K562 (cell line): ENCODE results near the gene DAPK2. TPM values are rescaled to one million over a fixed set of nuclear protein-coding genes. Genes with fewer than 3 reads are reported as not detected.

Experiments used
- ATAC-seq: fragments of 200-7000 bp; cut with Tn5 transposase; 3 replicates; pipeline ENCODE4 v1.9.1; 2020; ENCODE audit warnings: moderate library complexity
- BruUV-seq: library from RNA; stranded (reverse); fragments of 400-500 nt; replicated peaks from 2 replicates; lab custom pipeline; 2021; lab: Mats Ljungman, UMichigan
- CTCF ChIA-PET: fragments of 300-600 bp; formaldehyde crosslinking; extraction: SDS; loops from one replicate; lab custom pipeline; 2021; ENCODE audit warnings: low intra/inter-chr PET ratio; lab: Yijun Ruan, JAX
- POLR2A ChIA-PET: fragments of 300-600, 350-650 bp; sonication (Branson Sonifier 250); formaldehyde crosslinking; extraction: SDS; loops from one replicate; lab custom pipeline; 2021; ENCODE audit warnings: antibody characterized with exemption, inconsistent platforms; lab: Yijun Ruan, JAX
- DNase-seq, 4 experiments: peaks; one replicate each; pipeline versions ENCODE4 v3.0.0 to v3.0.0-alpha.2; 2011 to 2018; ENCODE audit warnings: low spot score in 3 of 4, mixed read lengths in 3 of 4; ENCODE audit errors: extremely low read depth in 1 of 4
- FAIRE-seq: peaks from 2 replicates; lab custom pipeline; 2011; peaks lifted over from hg19 to GRCh38; lab: Jason Lieb, UNC
- H2AFZ ChIP-seq: 2 replicates; pipeline ENCODE4 v1.6.0; 2011; ENCODE audit warnings: low read depth, low read length, control low read depth, inconsistent platforms
- H3K27ac ChIP-seq: fragments of 200-600 bp; 3 replicates; pipeline ENCODE4 v1.8.0; 2011; ENCODE audit warnings: low read depth, mild to moderate bottlenecking, control low read depth, inconsistent platforms, low read length, moderate library complexity, mixed read lengths; ENCODE audit errors: extremely low read depth
- H3K27me3 ChIP-seq, 2 experiments: fragments of 300-600 bp in 1 of 2; 2 replicates in 1 of 2; 3 replicates in 1 of 2; pipeline versions ENCODE4 v1.6.0 to v1.8.0; 2011; ENCODE audit warnings: inconsistent platforms in 2 of 2, low read length in 2 of 2, mild to moderate bottlenecking in 1 of 2, mixed read lengths in 1 of 2, moderate library complexity in 1 of 2; ENCODE audit not compliant: control insufficient read depth in 2 of 2, insufficient read depth in 2 of 2
- H3K36me3 ChIP-seq: fragments of 300-600 bp; 3 replicates; pipeline ENCODE4 v1.8.0; 2011; ENCODE audit warnings: mild to moderate bottlenecking, low read length, inconsistent platforms; ENCODE audit not compliant: control insufficient read depth, insufficient read depth
- H3K4me1 ChIP-seq, 2 experiments: fragments of 200-600 bp in 1 of 2; replicated peaks in 1 of 2; 2 replicates in 1 of 2; 3 replicates in 1 of 2; pipeline versions ENCODE4 v1.5.1 to v1.8.0; 2011; ENCODE audit warnings: inconsistent platforms in 2 of 2, low read length in 2 of 2, mild to moderate bottlenecking in 1 of 2, mixed read lengths in 1 of 2, moderate library complexity in 1 of 2; ENCODE audit not compliant: control insufficient read depth in 2 of 2, insufficient read depth in 2 of 2
- H3K4me2 ChIP-seq: 2 replicates; pipeline ENCODE4 v1.6.1; 2011; ENCODE audit warnings: low read length, control low read depth, inconsistent platforms, mixed read lengths; ENCODE audit not compliant: insufficient read depth
- H3K4me3 ChIP-seq: fragments of 200-600 bp; sonication (generic), shearing (Covaris generic); 2 replicates; pipeline ENCODE4 v1.5.1; 2016; ENCODE audit warnings: control low read depth, inconsistent platforms
- H3K79me2 ChIP-seq: fragments of 200-600 bp; 3 replicates; pipeline ENCODE4 v1.8.0; 2011; ENCODE audit warnings: low read length, inconsistent platforms; ENCODE audit not compliant: control insufficient read depth, insufficient read depth
- H3K9ac ChIP-seq, 2 experiments: 2 replicates each; pipeline versions ENCODE4 v1.6.0 to v1.6.1; 2011; ENCODE audit warnings: low read depth in 2 of 2, low read length in 2 of 2, control low read depth in 1 of 2, inconsistent platforms in 1 of 2, mild to moderate bottlenecking in 1 of 2, mixed read lengths in 1 of 2; ENCODE audit not compliant: insufficient read depth in 1 of 2
- H3K9me1 ChIP-seq: one replicate; pipeline ENCODE4 v1.6.0; 2011; ENCODE audit warnings: inconsistent platforms, mild to moderate bottlenecking, low read length, moderate library complexity; ENCODE audit not compliant: control insufficient read depth, insufficient read depth
- H3K9me3 ChIP-seq: replicated peaks from 2 replicates; pipeline ENCODE4 v1.5.1; 2011; ENCODE audit warnings: low read depth, low read length, inconsistent platforms; ENCODE audit not compliant: control insufficient read depth, insufficient read depth
- H4K20me1 ChIP-seq: replicated peaks from 2 replicates; pipeline ENCODE4 v1.6.1; 2011; ENCODE audit warnings: low read length, inconsistent platforms, mixed read lengths; ENCODE audit not compliant: control insufficient read depth, insufficient read depth
- CREM ChIP-seq: IDR thresholded peaks from 2 replicates; pipeline ENCODE4 v1.6.1; 2014; ENCODE audit warnings: antibody characterized with exemption, low read depth
- HDAC1 ChIP-seq, 2 experiments: fragments of 450-650 bp; IDR thresholded peaks; 2 replicates each; pipeline ENCODE4 v1.6.1; 2016 to 2017; ENCODE audit warnings: inconsistent platforms in 1 of 2, mild to moderate bottlenecking in 1 of 2, moderate library complexity in 1 of 2
- HNRNPUL1 ChIP-seq: fragments of 200-400 bp; formaldehyde crosslinking; IDR thresholded peaks from 2 replicates; pipeline ENCODE4 v1.6.1; 2017; ENCODE audit warnings: low read length
- JUNB ChIP-seq: fragments of 450-650 bp; formaldehyde crosslinking; conservative IDR thresholded peaks from 2 replicates; pipeline ENCODE4 v1.4.0; 2020; ENCODE audit warnings: mild to moderate bottlenecking
- KDM2B ChIP-seq: fragments of 250-450 bp; sonication (Bioruptor Pico); IDR thresholded peaks from 2 replicates; pipeline ENCODE4 v1.8.0; 2021; ENCODE audit warnings: mild to moderate bottlenecking, moderate library complexity
- KLF6 ChIP-seq: fragments of 250-450 bp; sonication (Bioruptor Pico); IDR thresholded peaks from 2 replicates; pipeline ENCODE4 v1.4.0; 2020; ENCODE audit warnings: mild to moderate bottlenecking, moderate library complexity, borderline replicate concordance
- MAFK ChIP-seq: IDR thresholded peaks from 2 replicates; pipeline ENCODE4 v1.6.1; 2011; ENCODE audit warnings: low read length, improper control_type of control experiment
- NEUROD1 ChIP-seq: fragments of 150-350 bp; IDR thresholded peaks from 2 replicates; pipeline ENCODE4 v1.6.1; 2014; ENCODE audit warnings: borderline replicate concordance, low read length, low read depth; ENCODE audit not compliant: partially characterized antibody
- PTTG1 ChIP-seq: fragments of 450-650 bp; IDR thresholded peaks from 2 replicates; pipeline ENCODE4 v1.6.1; 2016; ENCODE audit warnings: low read depth, mild to moderate bottlenecking, missing genetic modification characterization, missing compliant biosample characterization
- TBP ChIP-seq: optimal IDR thresholded peaks from 2 replicates; pipeline ENCODE3; 2011; ENCODE audit warnings: low read depth, low read length, improper control_type of control experiment
- USF2 ChIP-seq: sonication (generic); formaldehyde crosslinking; IDR thresholded peaks from 2 replicates; pipeline ENCODE4 v1.5.0; 2020; ENCODE audit warnings: missing genetic modification reagents
- ZBTB1 ChIP-seq: sonication (generic); formaldehyde crosslinking; IDR thresholded peaks from 2 replicates; pipeline ENCODE4 v1.8.1; 2023; ENCODE audit warnings: missing genetic modification reagents, low read depth, mild to moderate bottlenecking, borderline replicate concordance
- ZNF174 ChIP-seq: fragments of 250-450 bp; sonication (Bioruptor Pico); IDR thresholded peaks from 2 replicates; pipeline ENCODE4 v1.4.0; 2020; ENCODE audit warnings: mild to moderate bottlenecking
- WGBS: fragments of 100-300 bp; shearing (Covaris generic); methylation state at CpG from one replicate; pipeline ENCODE4 v1.1.6; 2016; ENCODE audit warnings: low coverage, mixed read lengths; ENCODE audit not compliant: insufficient coverage; ENCODE audit errors: missing lambda C conversion rate; 5-methylcytosine and 5-hydroxymethylcytosine counted together
- in situ Hi-C: fragments of 300-500 bp; cut with MboI; formaldehyde crosslinking; loops from 4 replicates; pipeline ENCODE4 v1.15.0; 2018; ENCODE audit warnings: inconsistent platforms, mixed read lengths
- intact Hi-C: fragments of 100-400 bp; cut with micrococcal nuclease; formaldehyde crosslinking; loops from 2 replicates; pipeline ENCODE4 v1.14.2; 2022
- polyA plus RNA-seq, 8 experiments: library from polyadenylated mRNA; depleted of rRNA in 4 of 8; stranded (reverse) in 5 of 8; unstranded in 3 of 8; fragments of >200 nt; fragmentation: Nextera tagmentation in 2 of 8; fragmentation: Illumina TruSeq in 1 of 8; extraction: Ambion mirVana in 2 of 8; extraction: Trizol in 1 of 8; gene quantifications; 2 replicates each; pipeline versions ENCODE4 v1.2.1 to v1.2.3, GENCODE V29; 2011 to 2014; ENCODE audit warnings: inconsistent platforms in 1 of 8, missing spikeins in 1 of 8
- total RNA-seq, 7 experiments: library from RNA; depleted of rRNA in 6 of 7; stranded (reverse); fragments of >200 nt in 6 of 7; fragmentation: Illumina TruSeq in 2 of 7; extraction: Trizol in 2 of 7; gene quantifications; 2 replicates each; pipeline versions ENCODE4 v1.2.1 to v1.2.3, GENCODE V29; 2011 to 2021; ENCODE audit warnings: low replicate concordance in 1 of 7
- TF ChIP-seq, protein P1 (sequence below): fragments of 250-450 bp; sonication (Bioruptor Pico); IDR thresholded peaks from 2 replicates; pipeline ENCODE4 v1.4.0; 2020; ENCODE audit warnings: borderline replicate concordance

DAPK2 gene
- total and polyA plus RNA-seq, 9 of the 15 experiments (the other 6 are each of a cell fraction or from before 2014, with no cell fraction given), result 0.14 to 5.2 (median 2.2) TPM

- intact Hi-C loops, result loop anchor here (5.0 kb wide), 2 partner anchors 50 to 120 kb away; no protein-coding TSS in a partner anchor
- Histone ChIP-seq H4K20me1 (no peaks in the 10 kb centered on the region), H3K9me1 (peaks cover 3% of the 10 kb centered on the region), H2AFZ (no peak overlapping the region), H3K27me3 (no peaks in the 10 kb centered on the region), H3K9me3 (no peaks in the 10 kb centered on the region), H3K4me1 (peaks cover 4 to 8% of the 10 kb centered on the region in 2 experiments; a peak in 3 of 5 replicates), H3K4me3 (no peak overlapping the region), H3K4me2 (no peak overlapping the region), H3K36me3 (no peaks in the 10 kb centered on the region), H3K79me2 (no peaks in the 10 kb centered on the region), H3K9ac (no peak overlapping the region; a peak in 1 of 4 replicates), H3K27ac (no peak overlapping the region)
- 65% methylated on average over 4 of the region's 4 CpGs for WGBS
- FAIRE-seq (no peak), ATAC-seq (no peak), DNase-seq (no peak)
- no TSS peak for BruUV-seq
- ChIA-PET POLR2A (no interaction called here), CTCF (no interaction called here)
- no peak for TF ChIP-seq MAFK
- TF ChIP-seq TBP, result peak; percentile 20
- in situ Hi-C loops, result loop anchor here (5.0 kb wide), 1 partner anchor 95 kb away; no protein-coding TSS in a partner anchor
Observed at GRCh38 chr15:63947228-63947627, 99.1 kb downstream of the DAPK2 start.

- Histone ChIP-seq H3K36me3 (no peaks in the 10 kb centered on the region), H3K4me1 (peaks cover 4 to 8% of the 10 kb centered on the region in 2 experiments; a peak in 3 of 5 replicates), H3K9me3 (no peaks in the 10 kb centered on the region), H3K9ac (peak overlapping the region in 1 of 2 experiments; percentile 73; a peak in 2 of 4 replicates), H3K27ac (no peak overlapping the region), H2AFZ (no peak overlapping the region), H4K20me1 (no peaks in the 10 kb centered on the region), H3K79me2 (no peaks in the 10 kb centered on the region), H3K27me3 (no peaks in the 10 kb centered on the region), H3K9me1 (peaks cover 3% of the 10 kb centered on the region), H3K4me3 (no peak overlapping the region), H3K4me2 (no peak overlapping the region)
- POLR2A ChIA-PET, result interaction anchor here (1.0 kb wide), 1 partner anchor 51 kb away, joined by 3 read pairs; no protein-coding TSS in a partner anchor
- ATAC-seq (no peak), FAIRE-seq (no peak), DNase-seq (no peak)
- BruUV-seq, result no TSS peak
- intact Hi-C loops, result loop anchor here (5.0 kb wide), 2 partner anchors 49 to 119 kb away; no protein-coding TSS in a partner anchor
- 27% methylated on average over 4 of the region's 4 CpGs for WGBS
- in situ Hi-C loops, result loop anchor here (5.0 kb wide), 1 partner anchor 96 kb away; no protein-coding TSS in a partner anchor
- CTCF ChIA-PET, result interaction anchor here (0.6 kb wide), 1 partner anchor 177 kb away, joined by 4 read pairs; no protein-coding TSS in a partner anchor
- TF ChIP-seq ZBTB1 (CRISPR knock-in tag) (no peak), NEUROD1 (no peak), ZNF174 (CRISPR knock-in tag) (no peak), JUNB (no peak), HDAC1 (IDR thresholded peaks at IDR 0.05) (no peak), PTTG1 (tag) (no peak), CREM (no peak), KDM2B (CRISPR knock-in tag) (no peak), HNRNPUL1 (no peak), USF2 (CRISPR knock-in tag) (no peak), KLF6 (CRISPR knock-in tag) (no peak)
- TF ChIP-seq, protein P1, sequence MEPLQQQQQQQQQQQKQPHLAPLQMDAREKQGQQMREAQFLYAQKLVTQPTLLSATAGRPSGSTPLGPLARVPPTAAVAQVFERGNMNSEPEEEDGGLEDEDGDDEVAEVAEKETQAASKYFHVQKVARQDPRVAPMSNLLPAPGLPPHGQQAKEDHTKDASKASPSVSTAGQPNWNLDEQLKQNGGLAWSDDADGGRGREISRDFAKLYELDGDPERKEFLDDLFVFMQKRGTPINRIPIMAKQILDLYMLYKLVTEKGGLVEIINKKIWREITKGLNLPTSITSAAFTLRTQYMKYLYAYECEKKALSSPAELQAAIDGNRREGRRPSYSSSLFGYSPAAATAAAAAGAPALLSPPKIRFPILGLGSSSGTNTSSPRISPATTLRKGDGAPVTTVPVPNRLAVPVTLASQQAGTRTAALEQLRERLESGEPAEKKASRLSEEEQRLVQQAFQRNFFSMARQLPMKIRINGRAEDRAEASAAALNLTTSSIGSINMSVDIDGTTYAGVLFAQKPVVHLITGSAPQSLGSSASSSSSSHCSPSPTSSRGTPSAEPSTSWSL (CRISPR knock-in tag), result no peak
Observed at GRCh38 chr15:63946524-63947065, 99.7 kb downstream of the DAPK2 start.
